NCI-H524 (cell line): ENCODE results near the gene GLYAT.
"Not testable (repeated sequence)": the region's sequence is repeated elsewhere in the genome, so short reads cannot be mapped to it uniquely, and the experiment has no call there.

ENCODE experiments used
- DNase-seq, 2 experiments: peaks; one replicate each; lab custom pipeline; 2025; lab: John Stamatoyannopoulos, UW

GLYAT gene

DNA sequence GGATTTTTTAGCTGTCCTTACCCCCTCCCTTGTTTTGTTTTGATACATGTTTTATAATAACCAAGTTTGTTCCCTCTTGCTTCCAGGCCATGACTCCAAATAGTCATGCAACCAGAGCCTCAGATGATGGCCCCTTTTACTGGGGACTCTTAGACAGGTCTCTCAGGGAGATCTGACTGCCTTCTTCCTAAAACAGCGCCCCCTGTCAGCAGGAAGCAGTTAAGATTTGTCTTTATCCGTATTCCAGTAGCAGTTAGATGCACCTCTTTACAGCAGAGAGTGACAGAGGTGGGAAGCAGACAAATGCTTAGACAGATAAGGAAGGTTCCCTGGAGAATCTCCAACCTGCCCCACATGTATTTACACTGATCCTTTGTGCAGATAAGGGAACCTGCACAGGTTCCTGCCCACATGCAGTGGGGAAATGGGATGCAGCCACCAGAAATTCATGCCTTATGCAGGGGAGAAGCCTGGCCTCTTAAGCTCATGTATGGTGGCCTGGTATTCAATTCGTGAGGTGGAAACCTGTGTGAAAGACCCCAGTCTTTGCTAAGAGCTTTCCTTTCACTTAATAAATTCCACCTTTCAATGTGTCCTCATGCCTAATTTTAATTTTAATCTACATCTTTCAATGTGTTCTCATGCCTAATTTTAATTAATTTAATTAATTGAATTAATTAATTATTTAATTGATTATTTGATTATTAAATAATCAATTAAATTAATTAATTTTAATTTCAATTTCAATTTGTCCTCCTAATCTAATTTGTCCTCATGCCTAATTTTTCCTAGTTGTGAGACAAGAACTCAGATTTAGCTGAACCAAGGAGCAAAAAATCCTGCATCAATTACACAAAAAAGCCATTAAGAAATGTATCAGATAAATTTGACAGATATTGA is 11.5 kb upstream of the GLYAT start:
- DNase-seq: no peak

DNA sequence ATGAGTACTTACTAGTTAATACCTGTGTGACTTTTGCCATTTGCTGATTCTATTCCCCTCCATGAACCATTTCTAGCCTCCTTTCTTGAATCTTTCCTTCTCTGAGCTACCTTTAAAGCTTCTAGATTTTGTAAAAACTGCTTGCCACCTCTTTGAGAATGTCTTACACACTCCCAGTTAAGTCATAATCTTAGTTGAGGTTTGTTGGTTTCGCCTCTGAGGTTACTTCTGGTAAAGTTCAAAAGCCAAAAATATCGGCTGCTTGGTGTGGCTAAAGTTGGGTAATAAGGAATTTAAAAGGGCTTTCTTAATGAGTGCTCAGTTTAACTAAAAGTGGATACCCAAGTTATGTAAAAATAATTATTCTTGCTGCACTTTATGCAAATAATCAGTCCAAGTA is 10.4 kb upstream of the GLYAT start:
- DNase-seq: no peak

DNA sequence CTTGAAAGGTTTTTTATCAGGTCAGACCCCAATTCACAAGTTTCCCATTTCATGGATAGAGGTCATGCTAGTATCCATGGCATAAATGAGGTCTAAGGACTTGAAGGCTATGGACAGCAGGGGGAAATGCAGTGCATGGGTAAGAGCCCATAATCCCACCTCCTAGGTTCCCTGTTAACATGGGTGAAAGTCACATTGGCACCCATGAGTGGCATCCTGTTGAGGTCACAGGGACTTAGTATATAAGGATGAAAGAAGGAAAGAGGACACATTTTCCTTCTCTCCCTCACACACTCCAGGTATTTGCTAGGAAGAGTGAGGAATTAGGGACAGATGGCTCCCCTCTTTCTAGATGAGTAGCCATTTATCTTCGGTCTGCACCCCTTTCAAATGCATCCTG is 9.4 kb upstream of the GLYAT start:
- DNase-seq: no peak

DNA sequence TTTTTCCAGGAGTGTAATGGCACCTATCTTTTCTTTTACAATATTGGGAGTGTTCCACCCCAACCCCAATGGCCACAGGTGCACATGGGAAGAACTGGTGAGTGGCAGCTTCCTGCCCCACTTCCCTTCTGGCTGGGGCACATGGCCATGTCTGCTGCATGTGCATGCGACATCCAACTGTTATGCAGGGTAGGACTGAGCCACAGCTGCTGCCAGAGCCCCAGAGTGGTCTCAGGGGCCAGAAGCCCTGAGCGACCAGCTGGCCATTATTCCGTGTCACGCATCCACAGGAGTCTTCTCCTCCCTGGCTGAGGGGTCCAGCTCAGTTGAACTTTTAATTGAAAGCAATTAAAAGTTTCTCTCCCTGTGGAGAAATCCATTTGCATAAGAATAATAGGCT is 8.7 kb upstream of the GLYAT start:
- no peak for DNase-seq

DNA sequence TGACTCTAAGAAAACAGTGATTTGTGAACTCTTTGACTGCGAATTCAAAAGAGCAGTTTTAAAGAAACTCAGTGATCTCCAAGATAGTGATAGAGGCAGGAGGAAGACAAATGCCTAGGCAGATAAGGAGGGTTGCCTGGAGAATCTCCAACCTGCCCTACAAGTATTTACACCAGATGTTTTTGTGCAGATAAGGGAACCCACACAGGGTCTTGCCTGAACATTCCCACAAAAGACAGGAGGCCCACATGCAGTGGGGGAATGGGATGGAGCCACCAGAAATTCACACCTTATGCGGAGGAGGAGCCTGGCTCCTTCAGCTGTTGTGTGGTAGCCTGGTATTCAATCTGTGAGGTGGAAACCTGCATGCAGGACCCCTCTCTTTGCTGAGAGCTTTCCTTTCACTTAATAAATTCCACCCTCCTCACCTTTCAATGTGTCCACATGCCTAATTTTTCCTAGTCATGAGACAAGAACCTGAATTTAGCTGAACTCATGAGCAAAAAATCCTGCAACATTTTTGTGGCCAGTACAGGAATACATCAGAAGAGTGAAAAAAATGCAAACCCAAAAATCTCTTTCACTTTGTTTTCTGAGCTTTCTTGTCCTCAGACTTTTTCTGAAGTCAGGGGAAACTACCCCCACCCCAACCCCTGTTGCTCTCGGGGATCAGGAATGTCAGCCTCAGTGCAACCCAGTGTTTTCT is 8.1 kb upstream of the GLYAT start:
- no peak for DNase-seq

DNA sequence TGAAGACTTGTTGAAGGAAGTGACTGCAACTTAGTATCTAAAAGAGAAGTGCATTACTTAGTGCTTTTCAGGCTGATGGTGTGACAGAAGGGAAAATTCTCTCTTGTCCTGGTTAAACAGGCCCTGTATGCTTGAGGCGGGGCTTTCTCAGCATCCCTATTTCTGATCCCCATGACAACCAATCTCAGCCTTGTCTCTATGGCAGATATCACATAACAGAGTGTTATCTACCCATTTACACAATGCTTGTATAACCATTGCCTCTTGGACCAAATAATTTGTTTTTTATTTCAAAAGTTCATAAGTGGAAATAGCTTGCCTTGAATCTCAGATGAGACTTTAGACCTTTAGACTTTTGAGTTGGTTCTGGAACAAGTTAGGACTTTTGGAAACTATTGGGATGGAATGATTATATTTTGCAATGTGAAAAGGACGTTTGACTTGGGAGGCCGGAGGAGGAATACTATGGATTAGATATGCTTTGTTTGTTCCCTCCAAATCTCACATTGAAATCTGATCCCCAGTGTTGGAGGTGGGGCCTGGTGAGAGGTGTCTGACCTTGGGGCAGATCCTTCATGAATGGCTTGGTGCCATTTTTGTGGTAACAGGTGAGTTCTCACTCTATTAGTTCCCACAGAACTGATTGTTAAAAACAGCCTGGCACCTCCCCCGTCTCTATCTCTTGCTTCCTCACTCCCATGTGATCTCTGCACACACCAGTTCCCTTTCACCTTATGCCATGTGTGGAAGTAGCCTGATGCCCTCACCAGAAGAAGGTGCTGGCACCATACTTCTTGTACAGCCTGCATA is 3.1 kb upstream of the GLYAT start:
- DNase-seq: no peak

DNA sequence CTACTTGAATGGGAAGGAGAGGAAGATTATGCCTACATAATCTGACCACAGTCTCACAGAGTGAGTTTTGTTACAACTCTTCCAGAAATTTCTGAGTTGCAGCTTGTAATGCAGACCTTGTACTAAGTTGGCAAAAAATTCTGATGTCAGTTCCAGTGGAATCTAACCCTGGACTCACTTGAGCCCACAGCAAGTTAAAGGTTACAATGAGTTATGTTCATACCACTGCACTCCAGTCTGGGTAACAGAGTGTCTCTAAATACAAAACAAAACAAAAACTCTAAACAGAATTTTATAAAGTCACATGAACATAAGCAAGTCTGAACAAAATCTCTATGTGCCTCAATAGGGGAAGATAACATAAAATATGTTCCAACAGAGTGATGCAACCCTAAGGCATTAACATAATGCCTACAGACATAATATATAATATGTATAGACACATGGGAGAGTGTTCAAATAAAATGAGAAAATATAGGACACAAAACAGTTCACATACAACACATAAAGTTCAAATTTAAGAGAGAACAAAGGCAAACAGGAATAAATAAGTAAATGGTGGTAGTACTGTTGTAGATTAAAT is 1.1 kb downstream of the GLYAT start:
- DNase-seq: no peak

DNA sequence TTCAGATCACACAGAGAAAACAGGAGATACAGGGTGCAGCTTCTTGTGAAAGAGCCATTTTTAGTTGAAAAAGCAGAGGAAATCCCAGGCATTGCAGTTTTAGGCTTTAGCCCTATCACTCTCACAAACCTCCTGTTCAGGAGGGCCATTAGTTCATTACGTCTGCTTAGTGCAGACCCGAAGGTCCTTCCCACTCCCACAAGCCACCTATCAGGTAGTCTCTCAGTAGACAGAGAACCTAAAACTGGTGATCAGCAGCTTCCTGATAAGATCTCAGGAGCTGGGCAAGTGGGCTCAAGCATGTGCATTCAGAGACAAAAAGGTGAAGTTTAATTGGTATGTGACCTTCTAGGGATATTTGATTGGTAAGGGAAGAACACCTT is 4.3 kb downstream of the GLYAT start:
- no peak for DNase-seq

DNA sequence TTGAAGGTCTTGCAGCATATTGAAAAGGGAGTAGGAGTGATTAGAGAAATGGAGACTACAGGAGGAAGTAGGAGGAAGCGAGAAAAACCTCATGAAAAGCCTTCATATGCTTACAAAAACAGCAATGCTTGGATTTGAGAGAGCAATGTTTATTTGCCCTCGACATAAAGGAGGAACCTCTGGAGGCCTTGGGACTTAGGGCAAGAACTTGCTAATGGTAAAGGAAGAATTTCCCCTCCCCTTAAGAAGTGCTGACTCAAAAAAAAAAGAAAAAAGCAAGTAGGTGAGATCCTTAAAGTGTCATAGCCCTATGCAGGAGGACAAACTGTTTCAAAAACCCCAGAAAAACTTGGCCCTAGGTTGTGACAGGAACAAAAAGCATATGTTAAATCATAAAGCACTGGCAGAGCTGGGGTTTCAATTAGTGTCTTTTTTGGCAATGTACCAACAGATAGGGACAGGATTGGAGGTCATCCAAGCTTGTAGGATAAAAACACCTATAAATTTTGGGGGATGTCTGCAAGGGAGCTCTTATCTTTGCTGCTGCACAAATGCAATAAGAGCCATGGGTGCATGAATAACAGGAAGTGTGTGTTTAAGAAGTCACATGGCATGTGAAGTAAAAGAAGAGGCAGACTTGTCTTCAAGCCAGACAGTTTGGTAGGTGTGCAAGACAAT is 4.9 kb downstream of the GLYAT start:
- no peak for DNase-seq

DNA sequence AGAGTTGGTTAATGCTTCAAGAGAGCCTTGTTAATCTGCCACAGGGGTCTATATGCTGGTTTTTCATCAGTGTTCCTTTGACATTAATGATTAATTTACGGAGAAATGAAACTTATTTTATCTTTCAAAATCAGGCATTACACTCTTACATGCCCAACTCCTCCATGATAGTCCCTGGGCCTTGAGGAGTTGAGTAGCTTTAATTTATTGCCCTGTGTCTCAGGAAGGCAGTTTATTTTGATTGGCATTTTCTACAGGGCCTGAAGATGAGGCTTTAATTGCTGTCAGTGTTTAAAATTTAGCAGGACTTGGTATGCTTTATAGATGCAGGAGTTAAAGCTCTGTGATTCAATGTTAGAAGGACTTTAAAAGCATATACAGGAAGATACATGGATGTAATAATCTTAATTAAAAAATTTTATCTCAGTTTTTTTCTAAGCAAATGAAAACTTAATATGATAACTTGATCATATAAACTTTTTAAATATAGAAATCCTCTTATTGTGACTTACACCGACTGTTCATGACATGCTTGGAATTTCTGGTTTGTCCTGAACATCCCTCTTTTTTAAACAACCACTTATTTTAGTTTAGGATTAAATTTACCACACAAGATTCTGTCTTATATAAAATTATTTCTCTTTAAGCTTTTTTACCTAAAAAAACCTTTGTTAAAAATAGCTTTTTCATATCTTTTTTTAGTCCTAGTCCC is 12.2 kb downstream of the GLYAT start:
- DNase-seq: no peak

DNA sequence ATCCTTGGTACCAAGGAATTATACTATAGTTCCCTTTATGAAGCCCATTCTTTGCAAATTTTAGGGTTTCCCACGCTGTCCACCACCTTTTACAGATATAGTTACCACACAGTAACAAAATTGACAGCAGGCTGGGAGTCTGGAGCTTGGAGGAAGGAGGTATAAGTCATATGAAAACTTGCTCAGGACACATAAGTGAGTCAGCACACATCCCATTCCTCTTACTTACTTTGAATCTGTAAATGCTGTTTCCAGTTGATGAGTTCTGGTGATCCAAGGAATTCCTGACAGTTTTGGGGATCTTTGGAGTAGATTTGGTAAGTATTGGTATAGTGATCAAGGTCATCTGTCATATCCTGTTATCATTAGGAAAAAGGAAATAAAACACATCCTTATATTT is 19.2 kb downstream of the GLYAT start:
- DNase-seq: no peak

DNA sequence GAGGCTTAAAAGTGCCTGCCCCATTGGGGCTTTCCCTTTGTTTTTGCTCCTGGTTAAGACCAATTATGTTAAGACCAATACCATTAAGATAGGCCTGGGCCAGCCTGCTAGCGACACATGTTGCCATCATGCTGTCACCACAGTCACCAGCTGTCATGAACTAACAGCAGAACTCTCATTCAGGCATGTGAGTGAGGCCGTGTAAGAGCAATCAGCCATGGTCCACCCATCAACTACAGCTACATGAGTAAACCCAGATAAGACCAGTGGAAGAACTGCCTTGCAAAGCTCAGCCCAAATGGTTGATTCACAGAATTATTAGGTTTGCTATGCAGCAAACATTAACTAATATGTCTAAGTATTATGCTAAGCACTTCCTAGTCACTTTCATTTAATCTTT is 19.9 kb downstream of the GLYAT start:
- no peak for DNase-seq

DNA sequence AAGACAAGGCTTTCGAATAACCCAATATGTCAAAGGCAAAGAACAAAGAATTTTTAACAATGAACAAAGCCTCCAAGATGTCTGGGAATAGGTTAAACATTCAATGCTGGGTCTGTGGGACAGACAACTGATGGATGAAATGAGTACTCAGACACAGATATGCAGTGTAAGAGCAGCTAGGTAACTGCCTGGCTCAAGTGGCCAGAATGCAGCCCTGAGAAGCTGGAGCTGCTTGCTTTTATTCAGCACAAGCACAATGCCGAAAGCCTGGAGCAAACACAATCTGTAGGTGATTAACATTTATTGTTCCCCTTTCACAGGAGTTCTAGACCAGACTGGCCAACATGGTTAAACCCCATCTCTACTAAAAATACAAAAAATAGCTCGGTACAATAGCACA is 24.0 kb downstream of the GLYAT start:
- no peak for DNase-seq

DNA sequence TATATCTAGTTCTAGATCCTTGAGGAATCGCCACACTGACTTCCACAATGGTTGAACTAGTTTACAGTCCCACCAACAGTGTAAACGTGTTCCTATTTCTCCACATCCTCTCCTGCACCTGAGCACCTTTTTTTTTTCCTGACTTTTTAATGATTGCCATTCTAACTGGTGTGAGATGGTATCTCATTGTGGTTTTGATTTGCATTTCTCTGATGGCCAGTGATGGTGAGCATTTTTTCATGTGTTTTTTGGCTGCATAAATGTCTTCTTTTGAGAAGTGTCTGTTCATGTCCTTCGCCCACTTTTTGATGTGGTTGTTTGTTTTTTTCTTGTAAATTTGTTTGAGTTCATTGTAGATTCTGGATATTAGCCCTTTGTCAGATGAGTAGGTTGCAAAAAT is 34.9 kb downstream of the GLYAT start:
- DNase-seq: not testable (repeated sequence)

DNA sequence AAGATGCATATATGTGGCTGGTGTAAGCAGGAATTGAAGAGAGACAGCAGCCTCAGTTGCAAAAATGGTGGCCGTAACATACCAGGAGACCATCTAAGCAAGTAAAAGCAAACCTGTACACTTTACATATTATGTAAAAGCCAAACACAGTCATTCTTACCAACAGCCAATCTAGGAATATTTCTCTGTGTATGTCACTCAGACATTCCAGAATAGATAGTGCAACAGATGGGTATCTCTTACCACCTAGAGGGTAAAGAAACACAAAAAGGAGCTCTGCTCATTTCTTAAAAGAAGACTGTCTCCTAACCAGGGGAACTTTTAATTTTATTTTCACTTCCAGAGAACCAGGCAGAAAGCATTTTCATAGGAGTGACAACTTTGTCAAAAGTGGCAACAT is 38.7 kb downstream of the GLYAT start:
- no peak for DNase-seq

DNA sequence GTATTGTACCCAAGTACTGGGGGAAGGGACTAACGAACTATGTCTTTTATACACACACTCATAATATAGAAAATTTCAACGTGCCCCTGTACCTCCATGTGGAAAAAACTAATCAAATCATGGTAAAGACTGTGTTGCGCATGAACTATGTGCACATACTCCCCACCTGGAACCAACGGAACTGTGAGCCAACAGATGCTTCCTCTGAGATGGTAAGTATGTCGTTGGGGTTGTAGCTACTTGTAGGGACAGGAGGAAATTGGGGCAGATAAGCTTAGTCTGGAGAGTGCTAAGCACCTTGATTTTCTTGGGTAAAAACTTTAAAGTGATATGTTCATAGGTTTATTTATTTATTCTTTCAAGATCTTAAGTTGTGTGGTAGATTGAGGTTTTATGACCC is 40.1 kb downstream of the GLYAT start:
- no peak for DNase-seq

DNA sequence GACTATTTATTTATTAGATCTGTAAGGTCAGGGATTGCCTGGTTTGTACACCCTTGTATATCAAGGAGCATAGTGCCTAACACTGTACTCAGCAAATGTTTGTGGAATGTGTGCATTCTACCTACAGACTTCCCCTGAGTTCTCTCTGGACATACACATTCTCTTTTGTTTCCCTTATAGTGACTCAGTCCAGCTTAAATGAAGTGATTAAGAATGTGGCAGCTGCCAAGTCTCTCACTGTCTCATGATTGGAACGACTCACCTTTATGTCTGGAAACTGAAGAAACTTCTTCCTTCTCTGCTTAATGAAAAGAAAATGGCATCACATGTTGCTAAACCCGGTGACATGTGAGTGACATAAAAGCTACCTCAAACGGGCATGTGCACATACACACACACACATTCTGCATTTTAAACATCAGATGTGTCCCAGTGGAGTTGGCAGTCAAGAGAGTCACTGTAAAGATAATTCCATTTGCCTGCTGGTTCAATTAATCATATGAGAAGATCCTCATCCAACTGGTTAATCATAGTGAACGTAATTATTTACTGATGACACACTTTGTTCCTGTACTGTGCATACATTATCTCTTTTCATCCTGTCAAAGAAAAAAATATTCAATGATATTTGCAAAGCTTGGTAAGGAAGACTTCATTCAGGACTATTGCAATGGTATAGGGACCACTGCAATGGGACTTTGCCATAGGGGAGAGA is 42.8 kb downstream of the GLYAT start:
- no peak for DNase-seq

DNA sequence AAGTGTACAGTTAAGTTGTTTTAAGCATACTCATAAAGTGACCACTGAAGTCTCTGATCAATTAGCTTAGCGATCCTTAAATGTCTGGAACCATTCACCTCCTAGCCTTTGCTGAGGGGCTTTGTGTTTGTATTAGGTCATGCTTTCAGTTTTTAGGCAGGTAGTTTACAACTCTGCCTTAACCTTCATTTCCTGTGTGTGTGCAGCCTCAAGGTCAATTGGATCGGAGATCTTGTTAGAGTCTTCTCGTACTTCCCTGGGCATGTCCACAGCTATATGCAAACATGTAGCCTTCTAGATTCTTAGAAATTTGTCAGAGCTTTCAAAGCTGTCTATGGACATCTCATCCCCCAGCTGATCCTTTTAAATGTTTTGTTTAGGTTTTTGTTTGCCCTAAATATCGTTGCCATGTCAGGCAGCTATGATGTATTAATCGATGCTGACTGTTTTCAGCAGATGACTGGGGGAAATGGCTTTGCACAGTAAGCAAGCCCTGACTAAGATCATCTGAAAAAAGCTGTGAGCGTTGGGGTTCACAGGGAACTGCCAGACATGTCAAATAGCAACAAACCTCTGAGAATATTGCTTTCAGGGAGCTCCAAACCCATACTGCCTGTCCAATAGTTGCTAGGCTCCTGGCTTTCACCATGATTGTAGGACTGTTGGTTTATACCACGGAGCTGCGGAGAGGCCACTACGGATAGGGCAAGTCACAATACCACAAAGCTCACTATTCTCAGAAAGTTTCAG is 45.6 kb downstream of the GLYAT start:
- no peak for DNase-seq

DNA sequence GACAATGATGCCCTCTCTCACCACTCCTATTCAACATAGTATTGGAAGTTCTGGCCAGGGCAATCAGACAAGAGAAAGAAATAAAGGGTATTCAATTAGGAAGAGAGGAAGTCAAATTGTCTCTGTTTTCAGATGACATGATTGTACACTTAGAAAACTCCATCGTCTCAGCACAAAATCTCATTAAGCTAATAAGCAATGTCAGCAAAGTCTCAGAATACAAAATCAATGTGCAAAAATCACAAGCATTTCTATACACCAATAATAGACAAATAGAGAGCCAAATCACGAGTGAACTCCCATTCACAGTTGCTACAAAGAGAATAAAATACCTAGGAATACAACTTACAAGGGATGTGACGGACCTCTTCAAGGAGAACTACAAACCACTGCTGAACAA is 49.1 kb downstream of the GLYAT start:
- not testable (repeated sequence) for DNase-seq

DNA sequence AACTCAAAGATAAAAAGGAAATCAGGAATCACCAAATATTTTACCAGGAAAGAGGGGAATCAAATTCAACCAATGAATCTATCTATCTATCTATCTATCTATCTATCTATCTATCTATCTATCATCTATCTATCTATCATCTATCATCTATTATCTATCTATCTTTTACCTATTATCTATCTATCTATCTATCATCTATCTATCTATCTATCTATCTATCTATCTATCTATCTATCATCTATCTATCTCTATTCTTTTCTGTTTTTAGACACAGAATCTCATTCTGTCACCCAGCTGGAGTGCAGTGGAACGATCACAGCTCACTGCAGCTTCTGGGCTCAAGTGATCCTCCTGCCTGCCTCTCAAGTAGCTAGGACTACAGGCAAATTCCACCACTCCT is 54.2 kb downstream of the GLYAT start:
- DNase-seq: not testable (repeated sequence)
